Thymus (tissue), 11 donors: ENCODE results near the gene ASXL1. TPM values are rescaled to one million over a fixed set of nuclear protein-coding genes. Genes with fewer than 3 reads are reported as not detected.

Experiments used
- DNase-seq, 9 donors: peaks; one replicate each; pipeline ENCODE4 v3.0.0-alpha.2; 2013; ENCODE audit warnings: low spot score in 9 of 9, low read depth in 6 of 9, missing footprints in 1 of 9
- H3K27ac ChIP-seq, 2 donors: one replicate each; pipeline ENCODE4 v1.5.1; 2013; ENCODE audit warnings: control low read depth in 1 of 2, low read depth in 1 of 2, low read length in 1 of 2, mild to moderate bottlenecking in 1 of 2, moderate library complexity in 1 of 2
- H3K27me3 ChIP-seq, 2 donors: one replicate each; pipeline ENCODE4 v1.5.1; 2013; ENCODE audit warnings: low read length in 1 of 2; ENCODE audit not compliant: control insufficient read depth in 2 of 2, insufficient read depth in 1 of 2
- H3K36me3 ChIP-seq, 2 donors: one replicate each; pipeline ENCODE4 v1.5.1; 2013; ENCODE audit warnings: low read length in 1 of 2, mild to moderate bottlenecking in 1 of 2, moderate library complexity in 1 of 2; ENCODE audit not compliant: control insufficient read depth in 2 of 2, insufficient read depth in 2 of 2
- H3K4me1 ChIP-seq, 2 donors: one replicate each; pipeline ENCODE4 v1.5.1; 2013; ENCODE audit warnings: low read length in 2 of 2; ENCODE audit not compliant: control insufficient read depth in 2 of 2, insufficient read depth in 2 of 2
- H3K4me3 ChIP-seq, 2 donors: one replicate each; pipeline ENCODE4 v1.5.1; 2013; ENCODE audit warnings: low read length in 2 of 2, control low read depth in 1 of 2, mild to moderate bottlenecking in 1 of 2
- H3K9me3 ChIP-seq, 2 donors: one replicate each; pipeline ENCODE4 v1.5.1; 2013; ENCODE audit warnings: low read length in 1 of 2, mild to moderate bottlenecking in 1 of 2; ENCODE audit not compliant: control insufficient read depth in 2 of 2, insufficient read depth in 1 of 2
- WGBS: extraction: QIAGEN DNeasy Blood & Tissue Kit; methylation state at CpG from one replicate; pipeline ENCODE4 v1.1.7; 2013; 5-methylcytosine and 5-hydroxymethylcytosine counted together
- polyA plus RNA-seq: library from polyadenylated mRNA; stranded (reverse); fragments of 200-250 nt; gene quantifications from one replicate; pipeline ENCODE4 v1.2.3, GENCODE V29; 2013
- total RNA-seq: library from RNA; stranded (reverse); fragments of 120-200 nt; gene quantifications from one replicate; pipeline ENCODE4 v1.2.4, GENCODE V29; 2013
- donor health status: healthy.

The ASXL1 gene
- total and polyA plus RNA-seq, 2 donors = 34.8 to 40.0 TPM

DNA sequence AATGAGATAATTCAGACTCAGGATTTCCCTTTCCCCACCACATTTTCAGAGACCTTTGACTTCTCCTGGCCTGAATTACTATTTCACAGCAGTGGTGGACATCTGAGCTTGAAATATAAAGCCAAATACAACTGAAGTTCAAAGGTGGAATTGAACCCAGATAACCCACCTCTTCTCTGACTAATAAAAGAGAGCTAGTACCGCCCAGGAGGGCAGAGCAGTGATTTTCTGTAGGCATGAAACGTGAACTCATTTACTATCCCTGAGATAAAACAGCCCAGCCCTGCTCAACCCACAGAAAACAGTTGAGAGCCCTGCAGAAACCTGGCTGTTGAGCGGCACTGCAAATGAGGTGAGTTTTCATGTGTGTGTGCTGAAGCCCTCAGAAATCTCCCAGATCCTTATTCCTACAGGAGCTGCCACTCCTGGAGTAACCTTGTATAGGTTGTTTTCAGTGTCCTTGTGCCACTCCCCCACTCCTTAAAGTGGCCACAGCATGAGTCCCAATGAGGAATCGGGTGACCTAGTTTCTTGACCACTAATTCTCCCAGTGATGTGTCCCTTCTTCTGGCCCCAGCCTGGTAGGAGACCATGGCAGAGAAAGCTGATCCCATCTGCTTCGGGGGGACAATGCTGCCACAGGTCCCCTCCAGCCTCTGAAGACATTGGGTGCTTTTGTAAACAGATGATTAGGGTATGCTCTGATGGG lies 127.8 kb downstream of the ASXL1 start:
- peaks cover 0 to 6% of the 10 kb centered on the region in 2 donors for H3K9me3 ChIP-seq
- H3K36me3 ChIP-seq = peaks cover 12% of the 10 kb centered on the region in 2 donors
- DNase-seq = no peak
- H3K27ac ChIP-seq = peak overlapping the region; percentile 1 to 86
- H3K4me1 ChIP-seq = peaks cover 14 to 37% of the 10 kb centered on the region in 2 donors
- H3K27me3 ChIP-seq = peaks cover 0 to 5% of the 10 kb centered on the region in 2 donors
- H3K4me3 ChIP-seq = no peak overlapping the region
- WGBS = 83% methylated on average over 5 of the region's 5 CpGs

DNA sequence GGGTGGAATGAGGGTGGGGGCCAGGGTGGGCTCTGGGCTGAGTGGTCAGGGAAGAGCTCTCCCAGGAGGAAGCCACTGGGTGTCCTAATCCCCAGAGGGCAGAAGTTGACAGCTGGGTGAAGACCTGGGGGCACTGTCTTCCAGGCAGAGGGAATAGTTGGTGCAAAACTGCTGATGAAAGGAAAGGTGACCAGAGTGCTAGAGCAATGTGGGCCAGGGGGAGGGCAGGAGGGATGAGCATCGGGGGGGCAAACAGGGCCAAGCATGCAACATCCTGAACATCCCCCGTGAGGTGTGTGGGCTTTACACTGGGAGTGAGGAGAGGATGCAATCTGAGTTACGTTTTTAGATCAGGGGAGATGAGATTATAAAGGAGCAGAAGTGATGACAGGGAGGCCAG lies 129.2 kb downstream of the ASXL1 start:
- H3K27ac ChIP-seq = no peak overlapping the region
- peaks cover 6 to 23% of the 10 kb centered on the region in 2 donors for H3K4me1 ChIP-seq
- peaks cover 0 to 3% of the 10 kb centered on the region in 2 donors for H3K27me3 ChIP-seq
- no peak overlapping the region for H3K4me3 ChIP-seq
- H3K36me3 ChIP-seq = peaks cover 16 to 21% of the 10 kb centered on the region in 2 donors
- WGBS = 98% methylated on average over 3 of the region's 3 CpGs
- peaks cover 0 to 6% of the 10 kb centered on the region in 2 donors for H3K9me3 ChIP-seq
- no peak for DNase-seq

DNA sequence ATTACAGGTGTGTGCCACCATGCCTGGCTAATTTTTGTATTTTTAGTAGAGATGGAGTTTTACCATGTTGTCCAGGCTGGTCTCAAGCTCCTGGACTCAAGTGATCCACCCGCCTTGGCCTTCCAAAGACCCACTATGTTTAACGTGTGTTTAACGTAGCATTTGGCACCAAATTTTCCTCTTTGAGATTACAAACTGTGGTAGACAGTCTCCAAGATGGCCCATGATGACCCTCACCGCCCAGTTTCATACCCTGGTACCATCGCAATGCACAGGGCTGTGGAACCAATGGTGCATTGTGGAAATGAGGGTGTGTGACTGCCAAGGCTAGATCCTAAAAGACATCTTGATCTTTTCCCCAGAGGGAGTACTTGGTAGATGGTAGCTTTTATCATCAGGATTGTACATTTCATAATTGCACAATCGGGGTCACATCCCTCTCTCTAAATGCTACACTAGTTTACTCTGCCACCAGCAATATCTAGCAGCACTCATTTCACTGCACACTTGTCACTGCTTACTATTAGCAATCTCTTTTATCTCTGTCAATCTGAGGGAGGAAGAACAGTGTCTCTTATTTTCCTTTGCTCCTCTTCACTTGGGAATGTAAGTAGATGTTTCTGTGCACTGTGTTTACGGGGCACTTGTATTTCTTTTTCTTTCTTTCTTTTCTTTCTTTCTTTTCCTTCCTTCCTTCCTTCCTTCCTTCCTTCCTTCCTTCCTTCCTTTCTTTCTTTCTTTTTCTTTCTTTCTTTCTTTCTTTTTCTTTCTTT lies 130.1 kb downstream of the ASXL1 start:
- H3K4me3 ChIP-seq = no peak overlapping the region
- 98% methylated on average over 7 of the region's 7 CpGs for WGBS
- H3K27me3 ChIP-seq = no peaks in the 10 kb centered on the region
- no peak overlapping the region for H3K27ac ChIP-seq
- peaks cover 24 to 30% of the 10 kb centered on the region in 2 donors for H3K36me3 ChIP-seq
- peaks cover 0 to 6% of the 10 kb centered on the region in 2 donors for H3K9me3 ChIP-seq
- peaks cover 3 to 24% of the 10 kb centered on the region in 2 donors for H3K4me1 ChIP-seq
- no peak for DNase-seq

Other genes starting within 250 kb of the ASXL1 start
- gene TM9SF4, start 248.6 kb upstream of the ASXL1 start, total RNA-seq = 13.6 TPM
- 18.7 TPM for gene TM9SF4, start 248.6 kb upstream of the ASXL1 start, polyA plus RNA-seq
- 2.8 TPM for gene PLAGL2, start 150.6 kb upstream of the ASXL1 start, total RNA-seq
- 5.0 TPM for gene PLAGL2, start 150.6 kb upstream of the ASXL1 start, polyA plus RNA-seq
- gene POFUT1, start 150.5 kb upstream of the ASXL1 start, total RNA-seq = 11.2 TPM
- 9.1 TPM for gene POFUT1, start 150.5 kb upstream of the ASXL1 start, polyA plus RNA-seq
- gene KIF3B, start 80.7 kb upstream of the ASXL1 start, total RNA-seq = 7.8 TPM
- 8.3 TPM for gene KIF3B, start 80.7 kb upstream of the ASXL1 start, polyA plus RNA-seq
- 12.4 TPM for gene NOL4L, start 227.0 kb downstream of the ASXL1 start, total RNA-seq
- 14.1 TPM for gene NOL4L, start 227.0 kb downstream of the ASXL1 start, polyA plus RNA-seq